Measurements from ENCODE around the gene DNAJC27. TPM values are rescaled to one million over a fixed set of nuclear protein-coding genes. Genes with fewer than 3 reads are reported as not detected.

DNAJC27 gene
- total RNA-seq, 1 donor from 2014 or later, result 19.1 TPM

GRCh38 chr2:24939353-24939752 is 32.4 kb downstream of the DNAJC27 start:
- no peaks in the 10 kb centered on the region for H3K9me3 ChIP-seq (ENCODE audit: low read depth)
- Mint-ChIP-seq H3K27ac (no peak overlapping the region), H3K27me3 (ENCODE audit: insufficient read depth, low read depth) (no peaks in the 10 kb centered on the region), H3K9me3 (no peaks in the 10 kb centered on the region), H3K36me3 (peaks cover 4% of the 10 kb centered on the region), H3K4me1 (no peaks in the 10 kb centered on the region), H3K4me3 (no peak overlapping the region)
- no peaks in the 10 kb centered on the region for H3F3A ChIP-seq (ENCODE audit: low read depth)
- H3K9ac ChIP-seq, result no peak overlapping the region
- TF ChIP-seq CTCF (IDR thresholded peaks at IDR 0.05) (no peak), EZH2 (IDR thresholded peaks at IDR 0.05) (no peak), EZH2phosphoT487 (IDR thresholded peaks at IDR 0.05) (no peak)
- no peaks in the 10 kb centered on the region for H4K20me1 ChIP-seq (ENCODE audit: low read depth)
- no peaks in the 10 kb centered on the region for H3K27me3 ChIP-seq
- H2AFZ ChIP-seq (replicated peaks), result no peak overlapping the region
- no peaks in the 10 kb centered on the region for H3K79me2 ChIP-seq (ENCODE audit: low read depth)
- no peak overlapping the region for H3K27ac ChIP-seq
- H3K4me1 ChIP-seq, result no peaks in the 10 kb centered on the region
- H3K4me2 ChIP-seq, result no peak overlapping the region
- no peaks in the 10 kb centered on the region for H3K36me3 ChIP-seq
- no peak for DNase-seq (ENCODE audit: low spot score)
- no peak overlapping the region for H3K4me3 ChIP-seq

GRCh38 chr2:24937236-24937635 is 34.5 kb downstream of the DNAJC27 start:
- Mint-ChIP-seq H3K9me3 (no peaks in the 10 kb centered on the region), H3K4me1 (no peaks in the 10 kb centered on the region), H3K36me3 (no peaks in the 10 kb centered on the region), H3K4me3 (no peak overlapping the region), H3K27me3 (ENCODE audit: insufficient read depth, low read depth) (no peaks in the 10 kb centered on the region), H3K27ac (no peak overlapping the region)
- DNase-seq (ENCODE audit: low spot score), result no peak
- Histone ChIP-seq H3K9ac (no peak overlapping the region), H3K9me3 (ENCODE audit: low read depth) (no peaks in the 10 kb centered on the region), H3K36me3 (no peaks in the 10 kb centered on the region), H3K27me3 (no peaks in the 10 kb centered on the region), H3K79me2 (ENCODE audit: low read depth) (no peaks in the 10 kb centered on the region), H3K27ac (no peak overlapping the region), H3F3A (ENCODE audit: low read depth) (no peaks in the 10 kb centered on the region), H3K4me2 (no peak overlapping the region), H4K20me1 (ENCODE audit: low read depth) (no peaks in the 10 kb centered on the region), H2AFZ (replicated peaks) (peak overlapping the region; percentile 21), H3K4me3 (no peak overlapping the region), H3K4me1 (no peaks in the 10 kb centered on the region)
- TF ChIP-seq EZH2phosphoT487 (IDR thresholded peaks at IDR 0.05) (no peak), CTCF (IDR thresholded peaks at IDR 0.05) (no peak), EZH2 (IDR thresholded peaks at IDR 0.05) (no peak)

- no peak for DNase-seq (ENCODE audit: low spot score)
- TF ChIP-seq EZH2phosphoT487 (IDR thresholded peaks at IDR 0.05) (no peak), EZH2 (IDR thresholded peaks at IDR 0.05) (no peak), CTCF (IDR thresholded peaks at IDR 0.05) (no peak)
- Mint-ChIP-seq H3K4me3 (no peak overlapping the region), H3K27me3 (ENCODE audit: insufficient read depth, low read depth) (peaks cover 4% of the 10 kb centered on the region), H3K27ac (no peak overlapping the region), H3K9me3 (no peaks in the 10 kb centered on the region), H3K4me1 (peaks cover 8% of the 10 kb centered on the region), H3K36me3 (no peaks in the 10 kb centered on the region)
- no peaks in the 10 kb centered on the region for H3F3A ChIP-seq (ENCODE audit: low read depth)
- H4K20me1 ChIP-seq (ENCODE audit: low read depth), result no peaks in the 10 kb centered on the region
- H3K4me3 ChIP-seq, result no peak overlapping the region
- no peaks in the 10 kb centered on the region for H3K79me2 ChIP-seq (ENCODE audit: low read depth)
- H3K9ac ChIP-seq, result no peak overlapping the region
- H3K4me2 ChIP-seq, result no peak overlapping the region
- peaks cover 3% of the 10 kb centered on the region for H3K4me1 ChIP-seq
- no peak overlapping the region for H3K27ac ChIP-seq
- H3K27me3 ChIP-seq, result no peaks in the 10 kb centered on the region
- H3K36me3 ChIP-seq, result no peaks in the 10 kb centered on the region
- no peak overlapping the region for H2AFZ ChIP-seq (replicated peaks)
- no peaks in the 10 kb centered on the region for H3K9me3 ChIP-seq (ENCODE audit: low read depth)
Measured at GRCh38 chr2:24935145-24935544, 36.6 kb downstream of the DNAJC27 start.
